GM20000 (cell line): ENCODE measurements around the gene GADD45GIP1.
A peak's percentile ranks its signal among the peaks of the same experiment; 100 is the strongest.
"Not testable (repeated sequence)": the region's sequence is repeated elsewhere in the genome, so short reads cannot be mapped to it uniquely, and the experiment has no call there.

Experiments
- DNase-seq: peaks from one replicate; pipeline ENCODE4 v3.0.0; 2012; ENCODE audit warnings: low spot score
- CTCF ChIP-seq: IDR thresholded peaks from 2 replicates; pipeline ENCODE4 v1.5.1; 2012; ENCODE audit warnings: mild to moderate bottlenecking, control low read depth; ENCODE audit errors: extremely low read depth, missing control alignments

GADD45GIP1 gene

GRCh38 chr19:12921047-12921446, 36.0 kb downstream of the GADD45GIP1 start:
- TF ChIP-seq CTCF, result no peak
- no peak for DNase-seq

- TF ChIP-seq CTCF, result no peak
Measured at GRCh38 chr19:12918253-12918652, 38.8 kb downstream of the GADD45GIP1 start.

GRCh38 chr19:12915860-12916259, 41.2 kb downstream of the GADD45GIP1 start:
- not testable (repeated sequence) for DNase-seq

More at GRCh38 chr19:12918253-12918652, 38.8 kb downstream of the GADD45GIP1 start:
- no peak for DNase-seq

- DNase-seq, result peak; percentile 41
- TF ChIP-seq CTCF, result no peak
Measured at GRCh38 chr19:12913851-12914690, 43.0 kb downstream of the GADD45GIP1 start.

GRCh38 chr19:12913011-12913561, 43.9 kb downstream of the GADD45GIP1 start:
- no peak for DNase-seq
- TF ChIP-seq CTCF, result no peak

GRCh38 chr19:12912571-12912970, 44.5 kb downstream of the GADD45GIP1 start:
- no peak for TF ChIP-seq CTCF
- no peak for DNase-seq

- TF ChIP-seq CTCF, result no peak
- no peak for DNase-seq
Measured at GRCh38 chr19:12907166-12907565, 49.9 kb downstream of the GADD45GIP1 start.
